Left ventricle myocardium superior (tissue), 1 donor: ENCODE data around the gene UTP14A. TPM values are rescaled to one million over a fixed set of nuclear protein-coding genes. Genes with fewer than 3 reads are reported as not detected.

Source experiments
- ATAC-seq: fragments of 200-7000 bp; cut with Tn5 transposase; one replicate; pipeline ENCODE4 v1.9.1; 2020; ENCODE audit warnings: mild to moderate bottlenecking, moderate library complexity
- DNase-seq: peaks from one replicate; pipeline ENCODE4 v3.0.0-alpha.2; 2020
- intact Hi-C: fragments of 100-400 bp; cut with micrococcal nuclease; formaldehyde crosslinking; loops from one replicate; pipeline ENCODE4 v1.11.0; 2022
- total RNA-seq: library from RNA; stranded (reverse); fragmentation: NEBNext Ultra II Directional; extraction: Animal tissue kit (Norgen Biotek cat#: 25700); gene quantifications from one replicate; pipeline ENCODE4 v1.2.1, GENCODE V29; 2021
- donor health status: DM: no; HTN: yes; CAD: no; lungs with severe emphysema.

Gene UTP14A
- total RNA-seq, 1 donor from 2014 or later: 8.0 TPM

DNA sequence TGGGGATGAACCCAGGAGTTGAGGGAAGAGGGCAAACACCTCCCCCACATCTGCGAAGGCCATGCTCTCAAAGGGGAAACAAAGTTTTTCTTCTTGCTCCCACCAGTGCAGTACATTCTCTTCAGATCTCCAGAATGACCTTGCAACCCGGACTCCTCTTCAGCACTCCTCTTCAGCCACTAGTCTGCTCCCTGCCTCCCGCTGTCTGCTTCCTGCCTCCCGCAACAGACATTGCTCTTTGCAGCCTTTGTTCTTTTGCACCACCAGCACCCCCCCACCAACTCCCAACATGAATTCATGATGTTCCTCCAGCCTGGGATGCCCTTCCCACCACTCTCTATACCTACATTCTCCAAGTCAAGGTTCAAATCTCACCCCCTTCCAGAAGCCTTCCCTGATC, 32.1 kb downstream of the UTP14A start:
- ATAC-seq (no peak), DNase-seq (no peak)
- intact Hi-C loops: no loop called here

DNA sequence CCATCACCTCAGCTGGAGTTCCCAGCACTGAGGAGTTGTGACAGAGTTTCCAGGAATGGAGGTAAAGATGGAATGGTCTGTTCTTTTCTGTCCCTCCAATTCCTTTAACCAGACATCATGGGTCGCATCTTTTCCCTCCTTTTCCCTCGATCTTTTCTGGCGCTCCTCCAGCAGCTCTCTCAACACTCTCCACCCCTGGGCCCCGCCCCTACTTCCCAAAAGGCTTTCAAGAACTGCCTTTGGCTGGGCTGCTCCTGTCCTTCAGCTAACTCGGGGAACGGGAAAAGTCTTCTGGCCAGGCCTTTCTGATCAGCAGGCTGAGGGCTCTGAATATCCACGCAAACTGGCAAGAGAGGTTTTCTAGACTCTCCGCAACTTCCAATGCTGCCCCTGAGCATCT, 34.0 kb downstream of the UTP14A start:
- ATAC-seq (no peak), DNase-seq (peak; percentile 38)
- intact Hi-C loops: no loop called here

DNA sequence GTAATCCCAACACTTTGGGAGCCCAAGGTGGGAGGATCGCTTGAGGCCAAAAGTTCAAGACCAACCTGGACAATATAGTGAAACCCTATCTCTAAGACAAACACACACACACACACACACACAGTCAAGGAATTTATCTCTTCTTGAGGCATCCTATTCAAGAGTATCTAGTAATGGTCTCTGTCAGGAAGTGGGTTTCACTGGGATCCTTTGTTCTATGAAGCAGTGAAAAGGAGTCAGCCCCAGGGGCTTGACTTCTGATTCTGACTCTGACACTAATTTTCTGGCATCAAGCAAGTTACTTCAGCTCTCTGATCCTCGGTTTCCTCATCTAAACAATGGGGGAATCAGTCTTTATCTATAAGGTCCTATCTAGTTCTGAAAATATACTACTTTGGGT, 34.8 kb downstream of the UTP14A start:
- no peak for DNase-seq
- intact Hi-C loops: no loop called here
- ATAC-seq: no peak

- no peak for ATAC-seq
- no peak for DNase-seq
- intact Hi-C loops: no loop called here
Measured at GRCh38 chrX:129945131-129945530, 39.2 kb downstream of the UTP14A start.

DNA sequence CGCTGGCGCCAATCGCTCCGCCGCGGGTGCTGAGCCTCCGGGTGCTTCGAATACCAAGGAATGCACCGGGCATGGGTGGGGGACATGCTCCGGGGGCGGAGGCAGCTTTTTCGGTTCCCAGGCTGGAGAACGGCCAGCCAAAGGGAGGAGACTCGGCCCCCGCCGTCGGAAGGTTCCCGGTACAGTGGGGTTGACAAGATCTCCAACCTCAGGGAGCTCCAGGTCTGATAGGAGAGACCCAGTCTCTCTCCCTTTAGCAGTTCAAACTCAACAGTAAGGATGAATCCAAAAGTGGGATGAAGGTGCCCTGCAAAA, 47.3 kb downstream of the UTP14A start:
- ATAC-seq: no peak

GRCh38 chrX:129953881-129954280, 47.9 kb downstream of the UTP14A start:
- DNase-seq: no peak
- intact Hi-C loops: no loop called here
- ATAC-seq: no peak

More for the DNA sequence above, 47.3 kb downstream of the UTP14A start:
- DNase-seq: no peak
- intact Hi-C loops: no loop called here

GRCh38 chrX:129954804-129955203, 48.8 kb downstream of the UTP14A start:
- DNase-seq: no peak
- ATAC-seq: no peak
- intact Hi-C loops: no loop called here

GRCh38 chrX:129955682-129956081, 49.7 kb downstream of the UTP14A start:
- DNase-seq: no peak
- intact Hi-C loops: no loop called here
- ATAC-seq: no peak

DNA sequence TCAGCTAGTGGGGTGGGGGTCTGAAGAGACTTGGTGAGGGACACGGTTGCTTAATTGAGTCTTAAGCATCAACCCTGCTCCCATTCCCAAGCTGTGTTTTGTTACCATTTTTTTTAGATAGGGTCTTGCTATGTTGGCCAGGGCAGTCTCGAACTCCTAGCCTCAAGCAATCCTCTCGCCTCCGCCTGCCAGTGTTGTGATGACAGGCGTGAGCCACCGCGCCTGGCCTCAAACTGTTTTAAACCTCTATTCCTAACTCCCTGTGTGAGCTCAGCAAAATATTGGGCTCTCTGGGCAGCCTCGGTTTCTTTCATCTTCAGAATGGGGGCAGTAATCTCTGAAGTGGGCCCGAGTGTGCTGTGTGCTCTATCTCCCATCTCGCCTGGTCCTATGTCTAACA, 50.2 kb downstream of the UTP14A start:
- no peak for DNase-seq
- intact Hi-C loops: no loop called here
- ATAC-seq: no peak

DNA sequence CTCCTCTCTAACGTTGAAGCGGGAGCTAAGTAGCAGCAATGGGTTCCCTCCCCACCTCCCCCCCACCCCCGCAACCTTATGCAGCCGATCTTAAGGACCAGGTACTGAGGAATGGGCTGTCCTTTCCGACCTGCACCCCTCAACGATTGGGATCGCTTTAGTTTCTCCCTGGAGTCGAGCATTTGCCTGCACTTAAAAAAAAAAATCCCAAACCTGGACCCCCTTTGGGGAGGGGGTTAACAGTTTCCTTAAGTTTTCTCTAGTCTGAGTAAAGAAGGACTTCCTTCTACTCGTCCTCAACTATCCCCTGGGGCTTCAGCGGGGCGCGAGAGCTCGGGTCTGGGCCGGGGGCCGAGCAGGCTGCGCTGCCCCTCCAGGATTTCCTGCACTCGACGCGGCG, 50.8 kb downstream of the UTP14A start:
- intact Hi-C loops: no loop called here
- DNase-seq (no peak), ATAC-seq (no peak)

- intact Hi-C loops: no loop called here
- DNase-seq: peak; percentile 76
- peak; percentile 87 for ATAC-seq
Measured at GRCh38 chrX:129957241-129958082, 51.5 kb downstream of the UTP14A start.

DNA sequence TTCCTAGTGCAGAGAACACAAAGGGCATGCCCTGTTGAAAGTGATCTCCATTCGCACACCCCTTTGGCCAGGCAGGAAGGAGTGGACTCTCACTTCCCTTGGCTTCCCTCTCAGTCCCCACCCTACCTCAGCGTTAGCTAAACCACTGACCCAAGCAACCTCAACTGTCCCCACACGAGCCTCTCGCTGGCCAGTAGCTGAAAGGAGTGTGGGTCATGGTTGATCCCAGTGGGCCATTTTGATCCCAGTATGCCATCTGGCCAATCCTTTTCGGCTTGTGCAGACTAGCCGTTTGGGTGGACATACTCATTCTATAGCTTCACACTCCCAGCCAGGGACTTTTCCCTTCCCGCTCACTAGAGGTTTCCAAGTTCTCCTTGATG, 52.1 kb downstream of the UTP14A start:
- intact Hi-C loops: no loop called here
- no peak for DNase-seq
- ATAC-seq: no peak

DNA sequence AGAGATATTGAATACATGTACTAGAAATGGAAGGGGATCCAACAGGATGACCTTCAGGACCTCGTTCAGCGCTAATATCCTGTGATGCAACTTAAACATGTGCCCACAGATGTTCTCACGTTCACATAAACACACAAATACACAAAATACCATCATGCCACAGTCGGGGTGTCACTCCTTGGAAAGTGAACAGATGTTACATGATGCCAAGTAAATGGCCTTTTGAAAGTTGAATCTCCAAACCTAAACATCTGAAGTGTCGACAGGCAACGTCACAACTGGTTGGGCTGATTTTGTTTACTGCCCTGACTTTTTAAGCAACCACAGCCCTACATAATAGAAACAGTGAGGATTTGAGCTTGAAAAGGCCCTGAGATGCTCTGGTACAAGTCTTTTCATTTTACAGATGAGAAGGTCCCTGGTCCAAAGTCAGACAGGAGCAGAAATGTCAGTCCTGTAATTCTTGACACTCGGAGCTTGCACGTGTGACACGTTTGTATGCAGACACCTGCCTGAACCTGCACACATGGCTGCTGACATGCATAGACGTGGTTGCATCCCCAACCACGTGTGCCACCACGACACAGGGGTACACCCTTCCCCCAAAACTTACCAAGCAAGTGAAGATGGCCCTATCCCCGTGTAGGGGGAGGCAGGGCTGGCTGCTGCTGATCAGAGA, 53.0 kb downstream of the UTP14A start:
- ATAC-seq: no peak
- no peak for DNase-seq
- intact Hi-C loops: no loop called here

GRCh38 chrX:129959493-129959832, 53.5 kb downstream of the UTP14A start:
- ATAC-seq (peak; percentile 26), DNase-seq (peak; percentile 42)
- intact Hi-C loops: no loop called here

DNA sequence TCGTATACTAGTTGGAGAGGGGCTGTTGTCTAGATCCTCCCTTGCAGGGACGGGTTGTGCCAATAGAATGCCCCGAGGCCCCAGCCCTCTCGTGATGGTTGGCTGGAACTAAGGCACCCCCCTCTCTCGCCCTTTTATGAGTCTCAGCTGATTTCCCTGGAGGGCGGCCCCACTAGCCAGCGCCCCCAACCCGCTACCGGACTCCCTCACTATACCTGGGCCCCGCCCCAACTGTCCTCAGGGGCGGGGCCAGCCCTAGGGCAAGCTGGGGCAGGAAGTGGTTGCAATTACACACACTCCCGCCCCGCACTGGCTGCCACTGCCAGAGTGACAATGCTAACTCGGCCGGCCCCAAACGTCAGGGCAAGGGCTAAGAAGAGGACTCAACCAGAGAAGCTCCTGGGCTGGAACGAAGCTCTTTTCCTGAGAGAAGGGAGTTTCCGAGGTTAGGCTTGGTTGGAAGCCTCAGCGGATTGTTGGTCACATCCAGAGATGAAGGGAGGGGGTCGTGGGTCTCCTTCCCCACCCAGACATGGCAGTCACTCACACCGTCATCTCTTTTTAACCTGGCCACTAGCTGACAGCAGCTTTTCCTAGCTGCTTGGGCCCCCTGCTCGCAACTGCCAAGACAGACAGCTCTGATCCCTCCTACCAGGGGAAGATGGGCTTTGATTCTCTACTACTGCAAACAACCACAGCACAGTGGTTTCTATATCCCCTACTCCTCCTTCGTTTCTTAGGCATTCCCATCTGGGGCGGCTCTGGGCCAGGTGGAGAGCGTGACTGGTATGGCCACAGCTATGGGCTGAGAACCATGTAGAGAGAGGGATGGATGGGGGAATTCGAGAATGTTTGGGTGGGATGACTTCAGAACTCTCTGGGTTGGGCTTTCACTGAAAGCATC, 55.5 kb downstream of the UTP14A start:
- DNase-seq: peak; percentile 71
- intact Hi-C loops: no loop called here
- peak; percentile 73 for ATAC-seq

GRCh38 chrX:129963729-129964128, 57.8 kb downstream of the UTP14A start:
- intact Hi-C loops: no loop called here
- DNase-seq (no peak), ATAC-seq (no peak)

DNA sequence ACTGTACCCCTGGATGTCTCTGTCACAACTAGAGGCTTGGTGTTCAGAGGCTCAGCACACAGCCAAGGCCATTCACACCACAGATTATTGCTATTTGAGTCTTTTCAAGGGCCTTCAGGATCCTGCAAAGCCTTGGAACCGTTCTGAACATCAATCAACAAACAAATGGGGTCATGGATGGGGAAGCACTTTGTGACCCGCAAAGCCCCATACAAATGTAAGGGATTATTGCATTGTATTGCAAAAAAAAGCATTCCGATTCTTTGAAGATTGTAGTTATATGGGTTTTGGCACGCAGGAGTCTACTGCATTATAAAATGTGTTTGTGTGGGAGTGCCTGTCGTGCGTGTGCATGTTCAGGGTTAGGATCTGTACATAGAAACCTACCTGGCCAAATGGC, 59.2 kb downstream of the UTP14A start:
- intact Hi-C loops: no loop called here
- ATAC-seq (no peak), DNase-seq (no peak)

- DNase-seq: no peak
- intact Hi-C loops: no loop called here
- ATAC-seq: no peak
Measured at GRCh38 chrX:129968968-129969367, 63.0 kb downstream of the UTP14A start.

- no peak for DNase-seq
- ATAC-seq: no peak
- intact Hi-C loops: no loop called here
Measured at GRCh38 chrX:129976441-129976840, 70.5 kb downstream of the UTP14A start.
